ENCODE data around the gene CNGB1. TPM values are rescaled to one million over a fixed set of nuclear protein-coding genes. Genes with fewer than 3 reads are reported as not detected.

Gene CNGB1
- total RNA-seq, 1 experiment from 2014 or later: not detected

DNA sequence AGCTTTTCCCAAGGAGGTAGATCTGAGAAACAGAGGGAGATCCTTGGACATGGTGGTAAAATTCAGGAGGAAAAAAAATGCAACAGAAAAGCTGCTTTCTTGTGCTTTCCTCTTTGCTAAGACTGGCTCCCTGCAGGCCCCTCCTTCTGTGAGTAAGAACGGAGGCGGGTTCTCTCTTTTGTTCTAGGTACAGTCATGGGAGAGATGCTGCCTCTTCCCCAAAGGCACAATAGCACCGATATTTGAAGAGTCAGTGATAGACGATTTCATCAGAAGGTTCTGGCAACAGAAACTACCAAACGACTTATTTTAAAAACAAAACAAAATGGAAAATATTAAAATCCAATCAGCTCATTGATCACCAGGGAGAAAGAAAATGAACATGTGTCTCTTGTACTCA lies 136.0 kb downstream of the CNGB1 start:
- no peak overlapping the region for H3K4me3 ChIP-seq (replicated peaks in 1 of 2; ENCODE audit: low read depth in 1 of 2, low read length in 2 of 2)
- no peaks in the 10 kb centered on the region for H3K36me3 ChIP-seq (ENCODE audit: control insufficient read depth in 1 of 2, insufficient read depth in 2 of 2, low read length in 2 of 2)
- POLR2A ChIA-PET: interaction anchor here (1.3 kb wide), 1 partner anchor 19 kb away, joined by 4 read pairs; no protein-coding TSS in a partner anchor
- peak overlapping the region; percentile 47 for H3K4me2 ChIP-seq (ENCODE audit: low read length)
- no peaks in the 10 kb centered on the region for H3K9me2 ChIP-seq (ENCODE audit: insufficient read depth)
- no TSS peak for BruUV-seq (replicated peaks)
- peak overlapping the region; percentile 75 for H2AFZ ChIP-seq (ENCODE audit: low read depth, low read length, poor library complexity, severe bottlenecking)
- H3K9me3 ChIP-seq (ENCODE audit: control insufficient read depth in 1 of 2, insufficient read depth in 1 of 2, low read depth in 1 of 2, low read length in 2 of 2): no peaks in the 10 kb centered on the region
- CTCF ChIA-PET: interaction anchor here (1.2 kb wide), 1 partner anchor 24 kb away, joined by 3 read pairs; no protein-coding TSS in a partner anchor
- H4K20me1 ChIP-seq (ENCODE audit: insufficient read depth): no peaks in the 10 kb centered on the region
- ATAC-seq (peak; percentile 86), DNase-seq (ENCODE audit: low read depth, low spot score) (no peak)
- no peaks in the 10 kb centered on the region for H3K79me2 ChIP-seq (ENCODE audit: insufficient read depth, low read length)
- RAD21 ChIA-PET (ENCODE audit: low non-redundant PET in 1 of 2, low total read pairs in 2 of 2, uncharacterized antibody in 2 of 2, unreplicated experiment in 2 of 2): interaction anchor here in 1 of 2 experiments (1.0 kb wide), 1 partner anchor 28 kb away, joined by 4 read pairs; no protein-coding TSS in a partner anchor
- no peak for TF ChIP-seq TCF7L2 (IDR thresholded peaks at IDR 0.05; ENCODE audit: borderline replicate concordance, extremely low read depth, insufficient read depth, insufficient read length)
- TF ChIP-seq SP1 (IDR thresholded peaks at IDR 0.05; ENCODE audit: low read depth): no peak
- TF ChIP-seq, protein P1, sequence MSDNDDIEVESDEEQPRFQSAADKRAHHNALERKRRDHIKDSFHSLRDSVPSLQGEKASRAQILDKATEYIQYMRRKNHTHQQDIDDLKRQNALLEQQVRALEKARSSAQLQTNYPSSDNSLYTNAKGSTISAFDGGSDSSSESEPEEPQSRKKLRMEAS (IDR thresholded peaks at IDR 0.05): no peak
- TF ChIP-seq CEBPB (IDR thresholded peaks at IDR 0.05; ENCODE audit: low read depth): no peak
- TF ChIP-seq RAD21 (IDR thresholded peaks at IDR 0.05; ENCODE audit: low read depth): no peak
- TF ChIP-seq, protein P2, sequence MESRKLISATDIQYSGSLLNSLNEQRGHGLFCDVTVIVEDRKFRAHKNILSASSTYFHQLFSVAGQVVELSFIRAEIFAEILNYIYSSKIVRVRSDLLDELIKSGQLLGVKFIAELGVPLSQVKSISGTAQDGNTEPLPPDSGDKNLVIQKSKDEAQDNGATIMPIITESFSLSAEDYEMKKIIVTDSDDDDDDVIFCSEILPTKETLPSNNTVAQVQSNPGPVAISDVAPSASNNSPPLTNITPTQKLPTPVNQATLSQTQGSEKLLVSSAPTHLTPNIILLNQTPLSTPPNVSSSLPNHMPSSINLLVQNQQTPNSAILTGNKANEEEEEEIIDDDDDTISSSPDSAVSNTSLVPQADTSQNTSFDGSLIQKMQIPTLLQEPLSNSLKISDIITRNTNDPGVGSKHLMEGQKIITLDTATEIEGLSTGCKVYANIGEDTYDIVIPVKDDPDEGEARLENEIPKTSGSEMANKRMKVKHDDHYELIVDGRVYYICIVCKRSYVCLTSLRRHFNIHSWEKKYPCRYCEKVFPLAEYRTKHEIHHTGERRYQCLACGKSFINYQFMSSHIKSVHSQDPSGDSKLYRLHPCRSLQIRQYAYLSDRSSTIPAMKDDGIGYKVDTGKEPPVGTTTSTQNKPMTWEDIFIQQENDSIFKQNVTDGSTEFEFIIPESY (IDR thresholded peaks at IDR 0.05; ENCODE audit: extremely low read depth, insufficient replicate concordance, low read length): no peak
- TF ChIP-seq, protein P3, sequence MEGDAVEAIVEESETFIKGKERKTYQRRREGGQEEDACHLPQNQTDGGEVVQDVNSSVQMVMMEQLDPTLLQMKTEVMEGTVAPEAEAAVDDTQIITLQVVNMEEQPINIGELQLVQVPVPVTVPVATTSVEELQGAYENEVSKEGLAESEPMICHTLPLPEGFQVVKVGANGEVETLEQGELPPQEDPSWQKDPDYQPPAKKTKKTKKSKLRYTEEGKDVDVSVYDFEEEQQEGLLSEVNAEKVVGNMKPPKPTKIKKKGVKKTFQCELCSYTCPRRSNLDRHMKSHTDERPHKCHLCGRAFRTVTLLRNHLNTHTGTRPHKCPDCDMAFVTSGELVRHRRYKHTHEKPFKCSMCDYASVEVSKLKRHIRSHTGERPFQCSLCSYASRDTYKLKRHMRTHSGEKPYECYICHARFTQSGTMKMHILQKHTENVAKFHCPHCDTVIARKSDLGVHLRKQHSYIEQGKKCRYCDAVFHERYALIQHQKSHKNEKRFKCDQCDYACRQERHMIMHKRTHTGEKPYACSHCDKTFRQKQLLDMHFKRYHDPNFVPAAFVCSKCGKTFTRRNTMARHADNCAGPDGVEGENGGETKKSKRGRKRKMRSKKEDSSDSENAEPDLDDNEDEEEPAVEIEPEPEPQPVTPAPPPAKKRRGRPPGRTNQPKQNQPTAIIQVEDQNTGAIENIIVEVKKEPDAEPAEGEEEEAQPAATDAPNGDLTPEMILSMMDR (IDR thresholded peaks at IDR 0.05 in 2 of 3, conservative IDR thresholded peaks at IDR 0.05 in 1 of 3; ENCODE audit: borderline replicate concordance in 1 of 3, insufficient read depth in 1 of 3, low read depth in 2 of 3, low read length in 2 of 3): no peak
- no peak for TF ChIP-seq EGR1 (IDR thresholded peaks at IDR 0.05; ENCODE audit: low read depth)
- TF ChIP-seq CBX3 (IDR thresholded peaks at IDR 0.05; ENCODE audit: low read depth): no peak
- no peak for TF ChIP-seq ZNF274 (IDR thresholded peaks at IDR 0.05; ENCODE audit: low read depth, low read length)
- intact Hi-C loops (cut with micrococcal nuclease): no loop called here
- H3K27me3 ChIP-seq (ENCODE audit: insufficient read depth, low read length): no peaks in the 10 kb centered on the region
- no peak overlapping the region for H3K27ac ChIP-seq (ENCODE audit: low read depth, low read length)
- H3K9ac ChIP-seq (ENCODE audit: low read length): no peak overlapping the region
- H3K4me1 ChIP-seq (ENCODE audit: control insufficient read depth in 1 of 2, insufficient read depth in 2 of 2, low read length in 2 of 2): peaks cover 4 to 11% of the 10 kb centered on the region in 2 experiments; a peak in 3 of 4 replicates

Other genes starting within 250 kb of the CNGB1 start
- 32.2 TPM for gene KATNB1, start 235.4 kb downstream of the CNGB1 start, total RNA-seq (2021; ENCODE audit: unreplicated experiment)
- gene KIFC3, start 168.6 kb downstream of the CNGB1 start, total RNA-seq (2021; ENCODE audit: unreplicated experiment): 31.9 TPM
- 7.1 TPM for gene ZNF319, start 29.5 kb upstream of the CNGB1 start, total RNA-seq (2021; ENCODE audit: unreplicated experiment)
- gene USB1, start 30.3 kb upstream of the CNGB1 start, total RNA-seq (2021; ENCODE audit: unreplicated experiment): 73.1 TPM
- 38.5 TPM for gene MMP15, start 54.6 kb upstream of the CNGB1 start, total RNA-seq (2021; ENCODE audit: unreplicated experiment)
- gene CFAP20, start 158.3 kb upstream of the CNGB1 start, total RNA-seq (2021; ENCODE audit: unreplicated experiment): 59.7 TPM
- gene CSNK2A2, start 227.0 kb upstream of the CNGB1 start, total RNA-seq (2021; ENCODE audit: unreplicated experiment): 97.7 TPM

All from HCT116 (cell line).